Measurements from ENCODE around the gene SBF2. TPM values are rescaled to one million over a fixed set of nuclear protein-coding genes. Genes with fewer than 3 reads are reported as not detected.

The SBF2 gene
- polyA plus RNA-seq, 1 donor from 2014 or later, result 53.4 TPM

GRCh38 chr11:9777525-9777924 lies 516.5 kb downstream of the SBF2 start:
- no peak overlapping the region for H3K9ac ChIP-seq (ENCODE audit: low read length)
- H3K27ac ChIP-seq (ENCODE audit: low read length), result no peak overlapping the region
- no peaks in the 10 kb centered on the region for H3K27me3 ChIP-seq (ENCODE audit: insufficient read depth, low read depth, low read length)
- no peaks in the 10 kb centered on the region for H4K20me1 ChIP-seq (ENCODE audit: insufficient read depth)
- no peaks in the 10 kb centered on the region for H3F3A ChIP-seq (ENCODE audit: insufficient read depth, low read length, poor library complexity, severe bottlenecking)
- no peak overlapping the region for H2AFZ ChIP-seq (ENCODE audit: low read depth, low read length)
- H3K79me2 ChIP-seq (replicated peaks; ENCODE audit: insufficient read depth, low read length), result no peaks in the 10 kb centered on the region
- no peak overlapping the region for H3K4me2 ChIP-seq (ENCODE audit: low read length)
- peaks cover 21% of the 10 kb centered on the region for H3K36me3 ChIP-seq (ENCODE audit: insufficient read depth, low read length)
- H3K9me2 ChIP-seq (ENCODE audit: insufficient read depth, low read length), result no peaks in the 10 kb centered on the region
- TF ChIP-seq TAF1 (IDR thresholded peaks at IDR 0.05; ENCODE audit: low read depth), result no peak
- TF ChIP-seq REST (IDR thresholded peaks at IDR 0.05; ENCODE audit: borderline replicate concordance), result no peak
- TF ChIP-seq MXI1 (conservative IDR thresholded peaks at IDR 0.05; ENCODE audit: poor library complexity, severe bottlenecking), result no peak
- TF ChIP-seq EP300 (conservative IDR thresholded peaks at IDR 0.05; ENCODE audit: poor library complexity, severe bottlenecking), result no peak
- TF ChIP-seq EZH2 (IDR thresholded peaks at IDR 0.05; ENCODE audit: borderline replicate concordance, insufficient read depth, low read length, poor library complexity, severe bottlenecking), result no peak
- TF ChIP-seq POLR2AphosphoS5 (IDR thresholded peaks at IDR 0.05), result no peak
- no peak for TF ChIP-seq RAD21 (conservative IDR thresholded peaks at IDR 0.05)
- no peak for TF ChIP-seq CTCF (IDR thresholded peaks at IDR 0.05; ENCODE audit: poor library complexity, severe bottlenecking)
- no peak for TF ChIP-seq SMC3 (conservative IDR thresholded peaks at IDR 0.05; ENCODE audit: poor library complexity)
- H3K4me3 ChIP-seq (ENCODE audit: low read length), result no peak overlapping the region
- H3K9me3 ChIP-seq (ENCODE audit: low read length), result no peaks in the 10 kb centered on the region

GRCh38 chr11:9777066-9777465 lies 517.0 kb downstream of the SBF2 start:
- Histone ChIP-seq H3K79me2 (replicated peaks; ENCODE audit: insufficient read depth, low read length) (no peaks in the 10 kb centered on the region), H3F3A (ENCODE audit: insufficient read depth, low read length, poor library complexity, severe bottlenecking) (no peaks in the 10 kb centered on the region), H2AFZ (ENCODE audit: low read depth, low read length) (no peak overlapping the region), H3K9me3 (ENCODE audit: low read length) (no peaks in the 10 kb centered on the region), H3K36me3 (ENCODE audit: insufficient read depth, low read length) (peaks cover 21% of the 10 kb centered on the region), H3K9me2 (ENCODE audit: insufficient read depth, low read length) (no peaks in the 10 kb centered on the region), H3K4me3 (ENCODE audit: low read length) (no peak overlapping the region), H3K9ac (ENCODE audit: low read length) (no peak overlapping the region), H3K4me2 (ENCODE audit: low read length) (no peak overlapping the region), H4K20me1 (ENCODE audit: insufficient read depth) (no peaks in the 10 kb centered on the region), H3K27ac (ENCODE audit: low read length) (no peak overlapping the region), H3K27me3 (ENCODE audit: insufficient read depth, low read depth, low read length) (no peaks in the 10 kb centered on the region)
- no peak for TF ChIP-seq TAF1 (IDR thresholded peaks at IDR 0.05; ENCODE audit: low read depth)
- TF ChIP-seq EZH2 (IDR thresholded peaks at IDR 0.05; ENCODE audit: borderline replicate concordance, insufficient read depth, low read length, poor library complexity, severe bottlenecking), result no peak

- TF ChIP-seq REST (IDR thresholded peaks at IDR 0.05; ENCODE audit: borderline replicate concordance) (no peak), SMC3 (conservative IDR thresholded peaks at IDR 0.05; ENCODE audit: poor library complexity) (no peak), RAD21 (conservative IDR thresholded peaks at IDR 0.05) (no peak), MXI1 (conservative IDR thresholded peaks at IDR 0.05; ENCODE audit: poor library complexity, severe bottlenecking) (no peak), CTCF (IDR thresholded peaks at IDR 0.05; ENCODE audit: poor library complexity, severe bottlenecking) (no peak), EZH2 (IDR thresholded peaks at IDR 0.05; ENCODE audit: borderline replicate concordance, insufficient read depth, low read length, poor library complexity, severe bottlenecking) (no peak), POLR2AphosphoS5 (IDR thresholded peaks at IDR 0.05) (no peak), TAF1 (IDR thresholded peaks at IDR 0.05; ENCODE audit: low read depth) (no peak), EP300 (conservative IDR thresholded peaks at IDR 0.05; ENCODE audit: poor library complexity, severe bottlenecking) (no peak)
- no peaks in the 10 kb centered on the region for H3K27me3 ChIP-seq (ENCODE audit: insufficient read depth, low read depth, low read length)
- no peaks in the 10 kb centered on the region for H4K20me1 ChIP-seq (ENCODE audit: insufficient read depth)
- H3K79me2 ChIP-seq (replicated peaks; ENCODE audit: insufficient read depth, low read length), result no peaks in the 10 kb centered on the region
- H3K9me3 ChIP-seq (ENCODE audit: low read length), result no peaks in the 10 kb centered on the region
- H3F3A ChIP-seq (ENCODE audit: insufficient read depth, low read length, poor library complexity, severe bottlenecking), result no peaks in the 10 kb centered on the region
- H3K4me3 ChIP-seq (ENCODE audit: low read length), result no peak overlapping the region
- no peak overlapping the region for H3K27ac ChIP-seq (ENCODE audit: low read length)
- H3K36me3 ChIP-seq (ENCODE audit: insufficient read depth, low read length), result peaks cover 18% of the 10 kb centered on the region
- H2AFZ ChIP-seq (ENCODE audit: low read depth, low read length), result no peak overlapping the region
- H3K9me2 ChIP-seq (ENCODE audit: insufficient read depth, low read length), result no peaks in the 10 kb centered on the region
- H3K4me2 ChIP-seq (ENCODE audit: low read length), result no peak overlapping the region
- H3K9ac ChIP-seq (ENCODE audit: low read length), result no peak overlapping the region
Measured at GRCh38 chr11:9776203-9776602, 517.8 kb downstream of the SBF2 start.
